Measurements from ENCODE around the gene EGLN3. TPM values are rescaled to one million over a fixed set of nuclear protein-coding genes. Genes with fewer than 3 reads are reported as not detected.

The EGLN3 gene
- total RNA-seq, 4 donors from 2014 or later, result 161 to 299 (median 167) TPM

DNA sequence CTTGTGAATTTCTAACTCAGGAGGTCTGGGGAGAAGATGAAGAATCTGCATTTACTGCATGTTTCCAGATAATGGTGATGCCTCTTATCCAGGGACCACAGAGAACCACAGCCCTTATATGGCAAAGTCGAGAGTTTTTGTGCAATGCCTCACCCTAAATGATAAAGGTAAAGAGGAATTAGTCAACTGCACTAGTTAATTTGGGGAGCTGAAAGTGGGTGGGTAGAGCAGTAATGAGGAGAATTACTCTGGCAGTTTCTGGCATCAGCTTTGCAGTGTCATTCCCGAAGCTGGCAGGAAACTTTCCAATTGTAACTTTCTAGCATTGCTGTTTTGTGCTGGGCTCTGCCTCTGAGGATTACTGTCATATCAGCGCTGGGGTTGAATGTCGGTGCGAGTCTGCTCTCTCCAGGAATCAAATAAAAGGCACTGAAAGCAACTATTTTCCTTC, 10.3 kb downstream of the EGLN3 start:
- WGBS, 2 donors, result 45 to 52% methylated on average over 5 of the region's 5 CpGs
- DNase-seq (ENCODE audit: low spot score in 2 of 2), result no peak
- intact Hi-C loops (cut with DNase I; ENCODE audit: low total_unique reads), result loop anchor here (10.0 kb wide), 1 partner anchor 284 kb away; no protein-coding TSS in a partner anchor
- TF ChIP-seq CTCF (IDR thresholded peaks at IDR 0.05) (no peak), POLR2A (IDR thresholded peaks at IDR 0.05) (no peak)
- no peak overlapping the region for H3K4me3 ChIP-seq (ENCODE audit: low read depth, poor library complexity, severe bottlenecking)

- DNase-seq (ENCODE audit: low spot score in 2 of 2), result peak; percentile 52 to 91
- WGBS, 2 donors, result 19 to 24% methylated on average over 18 to 20 of the region's 20 CpGs
Measured at GRCh38 chr14:33938131-33938949, 12.5 kb downstream of the EGLN3 start.

DNA sequence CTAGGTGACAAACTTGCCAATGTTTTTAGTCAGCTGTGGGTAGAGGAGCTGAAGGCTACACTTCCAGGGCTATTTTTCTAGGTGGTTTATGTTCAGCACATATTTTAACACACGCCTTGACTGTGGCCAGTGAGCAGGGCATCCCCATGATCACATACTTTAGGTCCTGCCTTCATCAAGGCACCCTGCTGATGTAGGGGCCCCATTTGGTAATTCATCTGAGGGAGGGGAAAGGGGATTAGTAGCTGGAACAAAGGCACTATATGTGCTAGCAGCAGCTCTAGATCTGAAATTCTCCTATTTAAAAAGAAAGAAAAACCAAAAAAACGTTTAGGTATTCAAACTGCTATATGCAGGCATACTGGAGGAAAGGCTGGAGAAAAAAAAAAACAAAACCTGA, 14.5 kb downstream of the EGLN3 start:
- H3K4me3 ChIP-seq (ENCODE audit: low read depth, poor library complexity, severe bottlenecking), result no peak overlapping the region
- no peak for TF ChIP-seq POLR2A (IDR thresholded peaks at IDR 0.05)
- TF ChIP-seq CTCF (IDR thresholded peaks at IDR 0.05), result no peak
- intact Hi-C loops (cut with DNase I; ENCODE audit: low total_unique reads), result no loop called here
- 67% methylated on average over 2 of the region's 2 CpGs for WGBS, 2 donors
- no peak for DNase-seq (ENCODE audit: low spot score in 2 of 2)

More at GRCh38 chr14:33938131-33938949, 12.5 kb downstream of the EGLN3 start:
- no peak overlapping the region for H3K4me3 ChIP-seq (ENCODE audit: low read depth, poor library complexity, severe bottlenecking)
- intact Hi-C loops (cut with DNase I; ENCODE audit: low total_unique reads), result no loop called here
- TF ChIP-seq POLR2A (IDR thresholded peaks at IDR 0.05), result no peak
- TF ChIP-seq CTCF (IDR thresholded peaks at IDR 0.05), result no peak

DNA sequence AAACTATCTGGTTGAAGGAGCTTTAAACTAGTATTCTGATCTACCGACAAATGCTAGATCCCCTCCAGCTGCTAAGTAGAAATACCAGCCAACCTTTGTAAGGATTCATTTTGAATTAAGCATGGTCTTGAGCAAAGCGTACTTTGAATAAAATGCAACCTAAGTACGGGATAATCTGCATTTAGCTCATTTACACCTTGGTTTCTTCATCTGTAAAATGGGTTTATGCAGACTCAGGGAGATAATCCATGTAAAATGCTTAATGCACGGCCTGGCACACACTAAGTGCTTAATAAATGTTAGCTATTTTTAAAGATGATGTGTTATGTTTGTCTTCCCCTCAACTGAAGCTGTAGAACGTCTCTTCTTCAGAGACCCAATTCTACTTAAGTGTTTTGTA, 15.9 kb downstream of the EGLN3 start:
- intact Hi-C loops (cut with DNase I; ENCODE audit: low total_unique reads), result no loop called here
- no peak overlapping the region for H3K4me3 ChIP-seq (ENCODE audit: low read depth, poor library complexity, severe bottlenecking)
- DNase-seq (ENCODE audit: low spot score in 2 of 2), result no peak
- 92% methylated on average over 5 of the region's 5 CpGs for WGBS, 2 donors
- TF ChIP-seq CTCF (IDR thresholded peaks at IDR 0.05) (no peak), POLR2A (IDR thresholded peaks at IDR 0.05) (no peak)

DNA sequence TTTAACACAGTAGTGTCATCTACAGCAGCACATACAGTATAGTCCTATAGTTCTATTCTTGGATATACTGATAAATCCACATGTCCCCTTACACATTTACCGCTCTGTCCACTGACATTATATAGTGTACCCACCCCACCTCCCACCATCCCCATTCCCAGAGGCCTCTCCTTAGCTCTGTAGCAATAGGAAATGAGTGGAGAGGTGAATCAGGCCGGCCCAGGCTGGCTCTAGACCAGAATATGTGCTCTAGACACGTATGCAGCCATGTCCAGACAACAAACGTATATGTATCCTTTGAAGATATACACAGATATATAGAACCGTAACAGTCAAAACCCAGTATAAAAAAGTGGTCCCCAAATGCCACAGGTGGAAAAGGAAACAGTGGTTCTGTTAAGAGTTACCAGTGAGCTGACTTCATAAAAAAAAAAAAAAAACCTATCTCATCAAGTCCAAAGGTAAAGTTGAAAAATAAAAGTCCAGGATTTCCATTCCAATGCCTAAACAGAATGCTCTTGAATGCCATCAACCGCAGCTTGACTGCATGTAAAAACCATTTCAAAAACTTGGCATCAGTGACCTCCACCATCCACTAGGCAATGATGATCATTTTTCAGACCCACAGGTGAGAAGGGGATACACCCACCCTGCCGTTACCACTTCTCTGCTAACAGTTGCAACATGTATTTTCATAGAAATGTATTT, 16.7 kb downstream of the EGLN3 start:
- intact Hi-C loops (cut with DNase I; ENCODE audit: low total_unique reads), result no loop called here
- TF ChIP-seq CTCF (IDR thresholded peaks at IDR 0.05), result no peak
- no peak for TF ChIP-seq POLR2A (IDR thresholded peaks at IDR 0.05)

More for the DNA sequence above, 16.7 kb downstream of the EGLN3 start:
- no peak for DNase-seq (ENCODE audit: low spot score in 2 of 2)
- WGBS, 2 donors, result 76 to 81% methylated on average over 7 of the region's 7 CpGs
- no peak overlapping the region for H3K4me3 ChIP-seq (ENCODE audit: low read depth, poor library complexity, severe bottlenecking)
